Mesenchymal stem cell (in vitro differentiated cells and primary cell): Measurements from ENCODE around the gene CDH4.
"Not testable (repeated sequence)": the region's sequence is repeated elsewhere in the genome, so short reads cannot be mapped to it uniquely, and the experiment has no call there.

Experiments used
- DNase-seq: peaks from one replicate; pipeline ENCODE4 v3.0.0-alpha.2; 2013
- H2AFZ ChIP-seq: one replicate; pipeline ENCODE4 v1.6.1; 2013; ENCODE audit warnings: low read depth, mild to moderate bottlenecking, control low read depth, inconsistent platforms, low read length, moderate library complexity
- H2AK5ac ChIP-seq: 2 replicates; pipeline ENCODE4 v1.6.1; 2013; ENCODE audit warnings: low read length, moderate library complexity, mild to moderate bottlenecking, inconsistent platforms; ENCODE audit not compliant: severe bottlenecking
- H2BK120ac ChIP-seq: one replicate; pipeline ENCODE4 v1.6.1; 2013; ENCODE audit warnings: low read depth, mild to moderate bottlenecking, inconsistent platforms, low read length, moderate library complexity
- H2BK12ac ChIP-seq, 2 experiments: one replicate each; pipeline ENCODE4 v1.6.1; 2013; ENCODE audit warnings: inconsistent platforms in 2 of 2, low read length in 2 of 2, mild to moderate bottlenecking in 2 of 2, moderate library complexity in 2 of 2, control low read depth in 1 of 2
- H2BK15ac ChIP-seq: one replicate; pipeline ENCODE4 v1.6.1; 2013; ENCODE audit warnings: mild to moderate bottlenecking, low read depth, inconsistent platforms; ENCODE audit not compliant: poor library complexity, severe bottlenecking
- H2BK5ac ChIP-seq: 2 replicates; pipeline ENCODE4 v1.6.1; 2013; ENCODE audit warnings: low read depth, mild to moderate bottlenecking, low read length, control low read depth, inconsistent platforms; ENCODE audit not compliant: poor library complexity, severe bottlenecking
- H3K14ac ChIP-seq, 2 experiments: one replicate each; pipeline ENCODE4 v1.6.1; 2013; ENCODE audit warnings: inconsistent platforms in 2 of 2, low read length in 2 of 2, control low read depth in 1 of 2, mild to moderate bottlenecking in 1 of 2, moderate library complexity in 1 of 2
- H3K18ac ChIP-seq, 2 experiments: one replicate each; pipeline ENCODE4 v1.6.1; 2013; ENCODE audit warnings: inconsistent platforms in 2 of 2, low read length in 2 of 2, control low read depth in 1 of 2, low read depth in 1 of 2, mild to moderate bottlenecking in 1 of 2
- H3K23ac ChIP-seq, 2 experiments: one replicate each; pipeline ENCODE4 v1.6.1; 2013; ENCODE audit warnings: inconsistent platforms in 2 of 2, low read length in 2 of 2, mild to moderate bottlenecking in 2 of 2, moderate library complexity in 2 of 2, control low read depth in 1 of 2
- H3K27ac ChIP-seq: 2 replicates; pipeline ENCODE4 v1.5.1; 2013; ENCODE audit warnings: mild to moderate bottlenecking, moderate library complexity, low read length, control low read depth, inconsistent platforms; ENCODE audit not compliant: poor library complexity, severe bottlenecking
- H3K27me3 ChIP-seq, 2 experiments: 2 replicates each; pipeline versions ENCODE4 v1.6.1 to v1.7.0; 2013; ENCODE audit warnings: low read length in 2 of 2, mild to moderate bottlenecking in 2 of 2, moderate library complexity in 2 of 2, control low read depth in 1 of 2, inconsistent platforms in 1 of 2; ENCODE audit not compliant: control insufficient read depth in 1 of 2, insufficient read depth in 1 of 2
- H3K36me3 ChIP-seq, 2 experiments: 2 replicates each; pipeline versions ENCODE4 v1.6.1 to v1.7.0; 2013; ENCODE audit warnings: low read length in 2 of 2, control low read depth in 1 of 2, inconsistent platforms in 1 of 2, low read depth in 1 of 2, mild to moderate bottlenecking in 1 of 2; ENCODE audit not compliant: insufficient read depth in 2 of 2, control insufficient read depth in 1 of 2
- H3K4ac ChIP-seq, 2 experiments: one replicate each; pipeline ENCODE4 v1.6.1; 2013; ENCODE audit warnings: inconsistent platforms in 2 of 2, low read length in 2 of 2, mild to moderate bottlenecking in 2 of 2, moderate library complexity in 2 of 2, control low read depth in 1 of 2, low read depth in 1 of 2
- H3K4me1 ChIP-seq: 2 replicates; pipeline ENCODE4 v1.6.1; 2013; ENCODE audit warnings: low read depth, low read length, control low read depth; ENCODE audit not compliant: control insufficient read depth, insufficient read depth
- H3K4me2 ChIP-seq: 2 replicates; pipeline ENCODE4 v1.6.1; 2013; ENCODE audit warnings: low read length, mild to moderate bottlenecking, inconsistent platforms; ENCODE audit not compliant: poor library complexity, severe bottlenecking
- H3K4me3 ChIP-seq, 2 experiments: 2 replicates each; pipeline versions ENCODE4 v1.5.1 to v1.7.0; 2013; ENCODE audit warnings: low read length in 2 of 2, mild to moderate bottlenecking in 2 of 2, control low read depth in 1 of 2, low read depth in 1 of 2; ENCODE audit not compliant: insufficient read depth in 1 of 2
- H3K79me1 ChIP-seq: replicated peaks from 2 replicates; pipeline ENCODE4 v1.6.1; 2013; ENCODE audit warnings: mild to moderate bottlenecking, control low read depth, low read length, inconsistent platforms; ENCODE audit not compliant: poor library complexity, severe bottlenecking
- H3K9ac ChIP-seq: 2 replicates; pipeline ENCODE4 v1.7.0; 2013; ENCODE audit warnings: mild to moderate bottlenecking, low read length, moderate library complexity
- H3K9me3 ChIP-seq: 2 replicates; pipeline ENCODE4 v1.7.0; 2013; ENCODE audit warnings: mild to moderate bottlenecking, low read length; ENCODE audit not compliant: control insufficient read depth
- H4K8ac ChIP-seq: one replicate; pipeline ENCODE4 v1.6.1; 2013; ENCODE audit warnings: inconsistent platforms, mild to moderate bottlenecking, low read length, moderate library complexity
- H4K91ac ChIP-seq: one replicate; pipeline ENCODE4 v1.6.1; 2013; ENCODE audit warnings: mild to moderate bottlenecking, low read length, inconsistent platforms
- WGBS: methylation state at CpG from one replicate; pipeline ENCODE4 v1.1.7; 2013; ENCODE audit warnings: mixed read lengths; 5-methylcytosine and 5-hydroxymethylcytosine counted together

The CDH4 gene

DNA sequence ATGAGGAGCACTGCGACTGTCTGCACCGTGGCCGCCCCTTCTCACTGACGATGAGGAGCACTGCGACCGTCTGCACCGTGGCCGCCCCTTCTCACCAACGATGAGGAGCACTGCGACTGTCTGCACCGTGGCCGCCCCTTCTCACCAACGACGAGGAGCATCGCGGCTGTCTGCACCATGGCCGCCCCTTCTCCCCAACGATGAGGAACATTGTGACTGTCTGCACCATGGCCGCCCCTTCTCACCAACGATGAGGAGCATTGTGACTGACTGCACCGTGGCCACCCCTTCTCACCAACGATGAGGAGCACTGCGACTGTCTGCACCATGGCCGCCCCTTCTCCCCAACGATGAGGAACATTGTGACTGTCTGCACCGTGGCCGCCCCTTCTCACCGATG lies 696.0 kb downstream of the CDH4 start:
- not testable (repeated sequence) for H3K18ac ChIP-seq, H3K79me1 ChIP-seq, H2BK12ac ChIP-seq, H3K4me1 ChIP-seq, H3K9ac ChIP-seq, H2BK15ac ChIP-seq, H3K27me3 ChIP-seq, H2BK120ac ChIP-seq, H2AFZ ChIP-seq, H3K9me3 ChIP-seq, H2AK5ac ChIP-seq, H3K36me3 ChIP-seq, H3K4me3 ChIP-seq, H3K27ac ChIP-seq, H2BK5ac ChIP-seq, H3K23ac ChIP-seq, H4K8ac ChIP-seq, DNase-seq, H3K4ac ChIP-seq, H4K91ac ChIP-seq, H3K14ac ChIP-seq, H3K4me2 ChIP-seq
- 87% methylated on average over 18 of the region's 28 CpGs for WGBS

- H3K4me2 ChIP-seq = no peak overlapping the region
- no peak overlapping the region for H2BK5ac ChIP-seq
- DNase-seq = no peak
- H3K27ac ChIP-seq = no peak overlapping the region
- H2BK12ac ChIP-seq = no peak overlapping the region
- no peak overlapping the region for H2BK120ac ChIP-seq
- no peaks in the 10 kb centered on the region for H3K79me1 ChIP-seq
- H3K36me3 ChIP-seq = no peaks in the 10 kb centered on the region
- no peak overlapping the region for H2AK5ac ChIP-seq
- H3K23ac ChIP-seq = no peak overlapping the region
- WGBS = 84% methylated on average over 22 of the region's 22 CpGs
- no peak overlapping the region for H2BK15ac ChIP-seq
- H3K4me3 ChIP-seq = no peak overlapping the region
- peaks cover 0 to 4% of the 10 kb centered on the region in 2 experiments for H3K27me3 ChIP-seq
- H2AFZ ChIP-seq = no peak overlapping the region
- no peak overlapping the region for H3K9ac ChIP-seq
- H3K4ac ChIP-seq = no peak overlapping the region
- H3K9me3 ChIP-seq = no peaks in the 10 kb centered on the region
- H3K18ac ChIP-seq = no peak overlapping the region
- H4K8ac ChIP-seq = no peak overlapping the region
- no peak overlapping the region for H3K14ac ChIP-seq
- no peaks in the 10 kb centered on the region for H3K4me1 ChIP-seq
- no peak overlapping the region for H4K91ac ChIP-seq
These were observed 696.7 kb downstream of the CDH4 start for GRCh38 chr20:61948586-61949362.

DNA sequence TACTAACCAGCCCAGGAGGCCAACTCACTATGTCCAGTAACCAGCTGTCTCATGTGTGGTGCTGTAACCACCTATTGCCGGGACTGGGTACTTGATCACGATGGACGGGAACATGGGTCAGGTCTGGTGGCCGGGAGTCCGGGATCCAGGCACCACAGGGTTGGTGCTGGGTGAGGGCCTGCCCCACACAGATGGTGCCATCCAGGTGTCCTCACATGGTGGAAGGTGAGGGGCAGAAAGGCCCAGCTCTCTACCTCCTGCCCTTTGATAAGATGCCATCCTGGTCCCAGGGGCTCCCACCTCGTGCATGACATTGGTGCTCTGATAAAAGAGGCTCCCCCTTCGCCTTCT lies 697.3 kb downstream of the CDH4 start:
- Histone ChIP-seq H2BK12ac (no peak overlapping the region), H2BK5ac (no peak overlapping the region), H3K4me3 (no peak overlapping the region), H3K27me3 (peaks cover 3 to 7% of the 10 kb centered on the region in 2 experiments), H3K27ac (no peak overlapping the region), H2BK120ac (no peak overlapping the region), H3K4me2 (no peak overlapping the region), H3K14ac (no peak overlapping the region), H3K9me3 (no peaks in the 10 kb centered on the region), H3K79me1 (no peaks in the 10 kb centered on the region), H2AK5ac (no peak overlapping the region), H3K23ac (no peak overlapping the region), H2BK15ac (no peak overlapping the region), H3K18ac (no peak overlapping the region), H4K91ac (no peak overlapping the region), H3K4ac (no peak overlapping the region), H3K36me3 (no peaks in the 10 kb centered on the region), H3K9ac (no peak overlapping the region), H4K8ac (no peak overlapping the region), H3K4me1 (no peaks in the 10 kb centered on the region), H2AFZ (no peak overlapping the region)
- 91% methylated on average over 7 of the region's 7 CpGs for whole genome bisulfite sequencing
- DNase-seq = no peak

DNA sequence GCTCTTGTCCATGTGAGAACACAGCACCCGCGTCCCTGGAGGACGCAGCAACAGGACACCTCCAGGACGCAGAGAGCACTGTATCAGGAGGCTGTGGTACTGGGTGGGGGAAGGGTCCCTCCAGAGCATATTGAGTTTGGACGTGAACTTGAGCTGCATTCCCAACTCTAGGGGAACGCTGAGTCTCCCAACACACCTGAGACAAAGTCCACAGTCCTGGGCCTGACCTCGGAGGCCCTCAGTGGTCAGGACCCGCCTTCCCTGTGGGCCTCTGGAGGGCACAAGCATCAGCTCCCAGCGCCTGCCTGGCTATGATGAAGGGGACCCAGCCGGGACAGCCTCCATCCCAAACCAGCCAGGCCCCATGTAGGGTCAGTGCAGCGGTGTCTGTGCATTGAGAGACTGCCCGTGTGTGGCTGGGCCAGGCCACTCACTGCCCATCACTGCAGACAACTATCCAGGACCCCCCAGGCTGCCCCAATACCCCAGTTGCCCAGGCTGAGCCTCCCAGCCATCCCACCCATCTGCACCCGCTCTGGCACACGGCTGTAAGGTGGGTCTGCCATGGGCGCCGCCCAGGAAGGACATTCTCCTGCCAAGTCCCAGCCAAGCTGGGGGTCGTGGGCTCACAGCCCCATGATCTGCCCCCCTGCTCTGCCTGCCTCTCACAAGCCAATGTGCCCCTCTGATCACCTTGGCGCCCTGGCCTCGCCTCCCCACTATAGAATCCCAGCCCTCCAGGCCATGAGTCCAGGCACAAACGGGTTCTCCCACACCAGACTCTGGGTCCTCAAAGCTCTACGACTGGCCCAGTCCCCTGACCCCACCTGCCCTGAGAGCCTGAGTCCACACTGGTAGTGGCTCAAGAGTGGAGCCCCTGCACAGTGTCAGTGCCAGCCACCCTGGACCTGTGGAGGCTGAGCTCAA lies 697.9 kb downstream of the CDH4 start:
- Histone ChIP-seq H3K36me3 (no peaks in the 10 kb centered on the region), H2BK12ac (no peak overlapping the region), H3K27ac (no peak overlapping the region), H3K4me2 (no peak overlapping the region), H3K79me1 (no peaks in the 10 kb centered on the region), H3K9me3 (no peaks in the 10 kb centered on the region), H2BK15ac (no peak overlapping the region), H4K8ac (no peak overlapping the region), H4K91ac (no peak overlapping the region), H2AK5ac (no peak overlapping the region), H3K18ac (no peak overlapping the region), H2BK120ac (no peak overlapping the region), H3K27me3 (peaks cover 9 to 13% of the 10 kb centered on the region in 2 experiments), H3K9ac (no peak overlapping the region), H2BK5ac (no peak overlapping the region), H3K4me1 (no peaks in the 10 kb centered on the region), H3K4me3 (no peak overlapping the region), H3K4ac (no peak overlapping the region), H2AFZ (no peak overlapping the region), H3K14ac (no peak overlapping the region), H3K23ac (no peak overlapping the region)
- 83% methylated on average over 21 of the region's 21 CpGs for WGBS
- DNase-seq = no peak
